ENCODE data around the gene TBX1.

- TF ChIP-seq CTCF (IDR thresholded peaks at IDR 0.05; ENCODE audit: insufficient read depth, low read depth, low read length) (no peak), EZH2 (IDR thresholded peaks at IDR 0.05; ENCODE audit: insufficient read depth, low read length) (no peak)
Observed at GRCh38 chr22:19728836-19729235, 31.7 kb upstream of the TBX1 start.

Measured in astrocyte (in vitro differentiated cells and primary cell).